HFF-Myc (cell line): ENCODE data around the gene SASH1.

Experiments
- DNase-seq: peaks from one replicate; pipeline ENCODE4 v3.0.0-alpha.2; 2011; ENCODE audit warnings: low read depth; ENCODE audit errors: extremely low read depth
- H3K4me3 ChIP-seq: replicated peaks from 2 replicates; pipeline ENCODE4 v1.5.1; 2011; ENCODE audit warnings: low read depth, mild to moderate bottlenecking, control low read depth, low read length
- TF ChIP-seq, protein P1 (sequence below): IDR thresholded peaks from 2 replicates; pipeline ENCODE4 v1.5.1; 2012; ENCODE audit warnings: mild to moderate bottlenecking, low read depth, low read length, control low read depth; ENCODE audit errors: missing control alignments

SASH1 gene

DNA sequence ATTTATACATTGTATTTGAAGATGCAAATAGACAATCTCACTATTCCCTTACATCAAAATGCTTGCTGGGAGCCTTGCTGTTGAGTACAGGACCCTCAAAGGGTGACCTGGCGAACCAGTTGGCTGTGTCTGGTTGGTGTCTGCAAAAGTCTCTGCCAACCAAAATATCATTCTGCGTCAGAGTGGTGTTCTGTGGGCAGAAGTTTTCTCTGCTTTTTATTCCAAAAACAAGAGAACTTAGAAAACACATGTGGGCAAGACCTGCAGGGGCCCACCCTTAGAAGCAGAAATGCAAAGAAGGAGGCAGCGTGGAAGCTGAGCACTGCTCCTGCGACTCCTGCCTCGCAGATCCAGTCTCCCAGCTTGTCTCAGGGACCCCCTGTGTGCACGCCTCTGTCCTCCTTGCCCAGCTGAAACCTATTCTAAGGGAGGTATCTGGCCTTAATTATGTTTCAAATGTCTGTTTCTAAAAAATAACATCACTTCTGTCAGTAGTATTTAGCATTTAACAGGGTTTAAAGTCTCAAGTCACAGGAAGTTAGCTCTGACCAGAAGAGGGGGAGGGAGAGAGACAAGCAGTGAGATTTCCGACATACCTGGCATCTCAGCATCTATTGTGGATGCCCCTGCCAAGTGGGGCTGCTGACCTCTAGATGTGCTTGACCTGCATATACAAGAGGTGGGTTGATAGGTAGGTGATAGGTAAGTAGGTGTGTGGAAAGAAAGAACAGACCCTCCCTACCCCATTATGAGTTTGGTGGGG is 101.3 kb downstream of the SASH1 start:
- no peak overlapping the region for H3K4me3 ChIP-seq
- TF ChIP-seq, protein P1, sequence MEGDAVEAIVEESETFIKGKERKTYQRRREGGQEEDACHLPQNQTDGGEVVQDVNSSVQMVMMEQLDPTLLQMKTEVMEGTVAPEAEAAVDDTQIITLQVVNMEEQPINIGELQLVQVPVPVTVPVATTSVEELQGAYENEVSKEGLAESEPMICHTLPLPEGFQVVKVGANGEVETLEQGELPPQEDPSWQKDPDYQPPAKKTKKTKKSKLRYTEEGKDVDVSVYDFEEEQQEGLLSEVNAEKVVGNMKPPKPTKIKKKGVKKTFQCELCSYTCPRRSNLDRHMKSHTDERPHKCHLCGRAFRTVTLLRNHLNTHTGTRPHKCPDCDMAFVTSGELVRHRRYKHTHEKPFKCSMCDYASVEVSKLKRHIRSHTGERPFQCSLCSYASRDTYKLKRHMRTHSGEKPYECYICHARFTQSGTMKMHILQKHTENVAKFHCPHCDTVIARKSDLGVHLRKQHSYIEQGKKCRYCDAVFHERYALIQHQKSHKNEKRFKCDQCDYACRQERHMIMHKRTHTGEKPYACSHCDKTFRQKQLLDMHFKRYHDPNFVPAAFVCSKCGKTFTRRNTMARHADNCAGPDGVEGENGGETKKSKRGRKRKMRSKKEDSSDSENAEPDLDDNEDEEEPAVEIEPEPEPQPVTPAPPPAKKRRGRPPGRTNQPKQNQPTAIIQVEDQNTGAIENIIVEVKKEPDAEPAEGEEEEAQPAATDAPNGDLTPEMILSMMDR = no peak
- no peak for DNase-seq

DNA sequence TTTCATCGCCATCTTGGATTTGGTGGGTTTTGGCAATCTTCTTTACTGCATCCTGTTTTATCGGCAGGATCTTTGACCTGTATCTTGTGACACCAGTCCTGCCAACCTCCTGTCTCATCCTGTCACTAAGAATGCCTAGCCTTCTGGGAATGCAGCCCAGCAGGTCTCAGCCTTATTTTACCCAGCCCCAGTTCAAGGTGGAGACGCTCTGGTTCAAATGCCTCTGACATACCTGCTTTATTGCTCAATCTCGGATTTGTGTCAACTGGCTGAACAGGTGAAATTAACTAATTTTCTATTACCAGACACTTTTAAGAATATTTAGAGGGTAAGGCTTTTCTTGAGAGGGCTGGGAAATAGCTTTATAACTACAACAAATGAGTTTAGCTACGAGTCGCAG is 102.5 kb downstream of the SASH1 start:
- DNase-seq = no peak
- TF ChIP-seq, protein P1 = no peak

DNA sequence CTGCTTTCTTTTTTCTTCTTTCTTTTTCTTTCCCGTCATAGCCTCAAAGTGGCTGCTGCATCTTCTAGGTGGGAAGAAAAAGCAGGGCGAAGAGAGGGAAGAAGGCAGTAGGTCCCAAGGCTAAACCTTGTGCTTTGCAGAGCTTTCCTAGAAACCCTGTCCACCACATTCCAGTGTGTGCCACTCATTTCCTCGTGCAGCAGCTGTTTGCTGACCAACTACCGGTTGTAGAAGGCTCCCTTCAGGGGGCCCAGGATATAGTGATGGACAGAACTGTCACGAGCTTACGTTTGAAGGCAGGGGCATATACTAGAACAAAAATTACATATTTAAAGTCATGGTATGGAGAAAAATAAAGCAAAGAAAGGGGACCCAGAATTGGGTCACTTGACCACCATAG is 103.0 kb downstream of the SASH1 start:
- TF ChIP-seq, protein P1 = no peak
- no peak for DNase-seq
- no peak overlapping the region for H3K4me3 ChIP-seq

More for the DNA sequence above, 102.5 kb downstream of the SASH1 start:
- no peak overlapping the region for H3K4me3 ChIP-seq

DNA sequence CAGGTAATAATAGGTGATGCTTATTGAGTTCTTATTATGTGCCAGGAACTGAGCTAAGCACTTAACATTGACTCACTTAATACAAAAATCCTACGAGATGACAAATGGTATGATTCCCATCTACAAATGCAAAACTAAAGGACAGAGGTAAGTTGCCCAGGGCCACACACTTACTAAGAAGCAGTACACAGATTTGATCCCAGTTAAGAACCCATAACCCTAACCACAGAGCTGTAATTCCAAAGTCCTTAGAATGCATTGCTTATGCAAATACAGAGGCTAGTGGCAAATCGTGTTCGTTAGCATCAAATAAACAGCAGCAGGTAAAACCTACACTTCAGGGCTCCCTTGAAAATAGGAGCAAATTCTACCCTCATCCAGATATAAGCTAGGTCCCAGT is 104.0 kb downstream of the SASH1 start:
- DNase-seq = no peak
- TF ChIP-seq, protein P1 = no peak
- no peak overlapping the region for H3K4me3 ChIP-seq

DNA sequence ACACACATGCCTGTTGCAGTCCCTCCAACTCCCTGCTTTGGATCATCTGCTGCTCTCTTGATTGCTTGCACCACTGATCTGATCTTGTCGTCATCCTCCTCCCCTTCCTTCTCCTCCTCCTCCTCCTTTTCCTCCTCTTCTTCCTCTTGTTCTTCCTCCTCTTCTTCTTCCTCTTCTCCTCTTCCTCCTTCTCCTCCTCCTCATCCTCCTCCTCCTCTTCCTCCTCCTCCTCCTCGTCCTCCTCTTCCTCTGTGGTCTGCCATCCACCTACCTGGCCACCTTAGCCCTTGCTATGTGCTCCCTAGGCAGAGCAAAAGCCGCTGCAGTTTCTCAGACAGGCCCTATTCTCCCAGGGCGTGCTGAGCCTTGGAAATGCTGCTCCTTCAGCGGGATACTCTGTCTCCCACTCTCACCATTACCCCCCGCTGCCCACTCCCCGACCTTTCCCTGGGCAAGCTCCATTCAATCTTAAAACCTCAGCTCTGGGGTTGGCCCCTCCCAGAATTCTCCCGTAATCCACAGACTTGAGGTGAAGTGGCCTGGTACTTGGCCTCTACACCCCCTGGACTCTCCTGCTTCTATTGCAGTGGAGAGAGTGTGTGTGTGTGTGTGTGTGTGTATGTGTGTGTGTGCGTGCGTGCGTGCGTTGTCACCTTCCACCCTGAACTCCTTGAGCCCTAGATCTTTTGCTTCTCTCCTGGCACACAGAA is 105.0 kb downstream of the SASH1 start:
- no peak for DNase-seq
- TF ChIP-seq, protein P1 = no peak
- H3K4me3 ChIP-seq = no peak overlapping the region

DNA sequence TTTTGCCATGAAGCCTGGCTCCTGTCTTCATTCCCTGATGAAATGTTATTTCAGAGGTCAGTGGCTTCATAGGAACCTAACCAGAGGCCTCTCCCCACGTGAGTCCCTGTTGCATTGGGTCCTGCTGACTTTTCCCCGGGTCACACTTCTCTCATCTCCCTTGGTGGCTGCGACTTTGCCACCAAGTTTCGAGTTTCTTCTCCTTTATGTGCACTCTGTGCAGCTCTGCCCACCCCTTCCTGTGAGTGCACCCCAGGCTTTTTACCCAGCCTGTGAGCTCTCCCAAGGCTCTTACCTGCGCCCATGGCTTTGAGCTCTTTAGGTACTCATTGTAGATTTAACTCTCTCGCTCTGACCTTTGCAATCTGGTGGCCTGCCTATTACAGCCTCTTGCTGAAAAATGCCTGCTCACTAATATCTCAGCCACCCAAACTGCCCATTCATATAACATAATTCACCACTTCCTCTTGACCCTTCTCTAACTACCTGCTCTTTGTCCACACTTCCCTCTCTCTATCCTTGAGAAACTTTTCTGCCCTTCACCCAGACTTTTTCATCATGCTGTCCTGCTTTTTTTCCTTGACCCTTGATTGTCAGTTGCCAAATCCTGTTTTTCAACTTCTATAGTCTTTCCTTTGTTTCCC is 105.9 kb downstream of the SASH1 start:
- TF ChIP-seq, protein P1 = no peak
- DNase-seq = no peak
- H3K4me3 ChIP-seq = no peak overlapping the region
